ENCODE results near the gene CDC26. TPM values are rescaled to one million over a fixed set of nuclear protein-coding genes. Genes with fewer than 3 reads are reported as not detected.

The CDC26 gene
- total and polyA plus RNA-seq, 4 donors: 19.0 to 41.8 (median 23.8) TPM

- Histone ChIP-seq H3K4me1 (ENCODE audit: control insufficient read depth in 5 of 5, insufficient read depth in 5 of 5, low read length in 5 of 5) (peaks cover 0 to 6% (median 1%) of the 10 kb centered on the region in 5 donors), H3K4me3 (no peak overlapping the region), H3K9me3 (ENCODE audit: control insufficient read depth in 4 of 4, insufficient read depth in 3 of 4, low read length in 3 of 4) (no peaks in the 10 kb centered on the region), H3K9ac (ENCODE audit: insufficient read depth in 1 of 2, low read length in 2 of 2) (no peak overlapping the region), H3K27me3 (ENCODE audit: control insufficient read depth in 3 of 3, insufficient read depth in 3 of 3, low read length in 2 of 3) (no peaks in the 10 kb centered on the region), H3K36me3 (ENCODE audit: control insufficient read depth in 4 of 4, insufficient read depth in 4 of 4, low read length in 4 of 4) (peaks cover 0 to 3% (median 0%) of the 10 kb centered on the region in 4 donors), H3K27ac (ENCODE audit: low read depth in 1 of 2, low read length in 1 of 2) (no peak overlapping the region)
- no peak for TF ChIP-seq CTCF (IDR thresholded peaks at IDR 0.05; ENCODE audit: control extremely low read depth, extremely low read depth)
- 82 to 87% methylated on average over 5 of the region's 5 CpGs for WGBS, 2 donors
- no peak for ATAC-seq (ENCODE audit: insufficient read depth, low FRiP score)
- DNase-seq: no peak
These were observed 37.9 kb upstream of the CDC26 start for GRCh38 chr9:113313261-113313660.

GRCh38 chr9:113311961-113312360, 36.6 kb upstream of the CDC26 start:
- Histone ChIP-seq H3K36me3 (ENCODE audit: control insufficient read depth in 4 of 4, insufficient read depth in 4 of 4, low read length in 4 of 4) (no peaks in the 10 kb centered on the region), H3K27ac (ENCODE audit: low read depth in 1 of 2, low read length in 1 of 2) (no peak overlapping the region), H3K27me3 (ENCODE audit: control insufficient read depth in 3 of 3, insufficient read depth in 3 of 3, low read length in 2 of 3) (no peaks in the 10 kb centered on the region), H3K4me3 (no peak overlapping the region), H3K9me3 (ENCODE audit: control insufficient read depth in 4 of 4, insufficient read depth in 3 of 4, low read length in 3 of 4) (no peaks in the 10 kb centered on the region), H3K9ac (ENCODE audit: insufficient read depth in 1 of 2, low read length in 2 of 2) (no peak overlapping the region), H3K4me1 (ENCODE audit: control insufficient read depth in 5 of 5, insufficient read depth in 5 of 5, low read length in 5 of 5) (peaks cover 0 to 6% (median 1%) of the 10 kb centered on the region in 5 donors)
- WGBS, 2 donors: 88 to 89% methylated on average over 3 of the region's 3 CpGs
- TF ChIP-seq CTCF (IDR thresholded peaks at IDR 0.05; ENCODE audit: control extremely low read depth, extremely low read depth): no peak
- no peak for ATAC-seq (ENCODE audit: insufficient read depth, low FRiP score)
- no peak for DNase-seq

GRCh38 chr9:113310538-113310937, 35.2 kb upstream of the CDC26 start:
- H3K4me3 ChIP-seq: no peak overlapping the region
- no peaks in the 10 kb centered on the region for H3K36me3 ChIP-seq (ENCODE audit: control insufficient read depth in 4 of 4, insufficient read depth in 4 of 4, low read length in 4 of 4)
- no peak for ATAC-seq (ENCODE audit: insufficient read depth, low FRiP score)
- 49 to 76% methylated on average over 3 of the region's 3 CpGs for WGBS, 2 donors
- no peak for TF ChIP-seq CTCF (IDR thresholded peaks at IDR 0.05; ENCODE audit: control extremely low read depth, extremely low read depth)
- H3K27me3 ChIP-seq (ENCODE audit: control insufficient read depth in 3 of 3, insufficient read depth in 3 of 3, low read length in 2 of 3): no peaks in the 10 kb centered on the region
- no peak overlapping the region for H3K9ac ChIP-seq (ENCODE audit: insufficient read depth in 1 of 2, low read length in 2 of 2)
- H3K27ac ChIP-seq (ENCODE audit: low read depth in 1 of 2, low read length in 1 of 2): peak overlapping the region in 1 of 2 donors; percentile 35
- peaks cover 0 to 6% (median 1%) of the 10 kb centered on the region in 5 donors for H3K4me1 ChIP-seq (ENCODE audit: control insufficient read depth in 5 of 5, insufficient read depth in 5 of 5, low read length in 5 of 5)
- no peaks in the 10 kb centered on the region for H3K9me3 ChIP-seq (ENCODE audit: control insufficient read depth in 4 of 4, insufficient read depth in 3 of 4, low read length in 3 of 4)
- peak in 2 of 3 donors; percentile 2 to 14 for DNase-seq

DNA sequence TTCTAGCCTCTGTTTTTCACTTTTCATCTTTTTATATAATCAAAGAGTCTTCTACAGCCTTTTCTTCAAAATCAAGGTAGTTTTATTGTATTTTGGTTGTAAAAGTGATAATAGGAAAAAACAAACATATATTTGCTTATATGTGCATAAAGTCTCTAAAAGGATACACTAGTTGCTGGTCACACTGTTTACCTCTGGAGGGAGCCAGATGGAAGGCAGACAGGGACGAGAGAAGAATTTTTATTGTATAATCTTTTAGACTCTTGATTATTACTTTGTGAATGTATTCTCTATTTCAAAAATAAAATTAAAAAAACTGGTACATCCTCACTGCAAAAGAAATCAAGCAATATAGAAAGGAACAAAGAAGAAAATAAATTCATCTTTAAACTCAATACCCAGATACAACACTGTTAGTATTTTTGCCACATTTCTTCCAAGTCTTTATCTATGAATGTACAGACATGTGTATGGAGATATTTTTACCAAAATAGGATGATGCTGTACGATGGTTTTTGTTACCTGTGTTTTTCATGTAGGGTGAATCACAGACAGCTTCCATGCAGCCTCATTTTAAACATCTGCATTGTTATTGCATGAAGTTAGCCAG, 33.9 kb upstream of the CDC26 start:
- no peaks in the 10 kb centered on the region for H3K27me3 ChIP-seq (ENCODE audit: control insufficient read depth in 3 of 3, insufficient read depth in 3 of 3, low read length in 2 of 3)
- H3K4me1 ChIP-seq (ENCODE audit: control insufficient read depth in 5 of 5, insufficient read depth in 5 of 5, low read length in 5 of 5): peaks cover 0 to 6% (median 1%) of the 10 kb centered on the region in 5 donors
- 12% methylated on average over 2 of the region's 2 CpGs for WGBS, 2 donors
- H3K36me3 ChIP-seq (ENCODE audit: control insufficient read depth in 4 of 4, insufficient read depth in 4 of 4, low read length in 4 of 4): no peaks in the 10 kb centered on the region
- no peaks in the 10 kb centered on the region for H3K9me3 ChIP-seq (ENCODE audit: control insufficient read depth in 4 of 4, insufficient read depth in 3 of 4, low read length in 3 of 4)
- DNase-seq (peak in 2 of 3 donors; percentile 58 to 69), ATAC-seq (ENCODE audit: insufficient read depth, low FRiP score) (no peak)
- H3K9ac ChIP-seq (ENCODE audit: insufficient read depth in 1 of 2, low read length in 2 of 2): no peak overlapping the region
- H3K27ac ChIP-seq (ENCODE audit: low read depth in 1 of 2, low read length in 1 of 2): no peak overlapping the region
- no peak overlapping the region for H3K4me3 ChIP-seq
- TF ChIP-seq CTCF (IDR thresholded peaks at IDR 0.05; ENCODE audit: control extremely low read depth, extremely low read depth): no peak

Measured in lung (tissue), 12 donors.